Calu3 (cell line): ENCODE measurements around the gene NEK6. TPM values are rescaled to one million over a fixed set of nuclear protein-coding genes. Genes with fewer than 3 reads are reported as not detected.

Source experiments
- BruUV-seq: library from RNA; stranded (reverse); fragments of 400-500 nt; replicated peaks from 2 replicates; lab custom pipeline; 2021; lab: Mats Ljungman, UMichigan
- CTCF ChIA-PET: fragments of 300-600 bp; sonication (Branson Sonifier 250); formaldehyde crosslinking; loops from one replicate; lab custom pipeline; 2022; ENCODE audit warnings: antibody characterized with exemption; lab: Charles Lee
- DNase-seq: peaks from one replicate; pipeline ENCODE4 v3.0.0; 2022
- H3K27ac Mint-ChIP-seq: one replicate; pipeline ENCODE4 v1.8.0; 2022; ENCODE audit warnings: mixed read lengths; ENCODE audit not compliant: unreplicated experiment
- H3K27me3 Mint-ChIP-seq: one replicate; pipeline ENCODE4 v1.8.0; 2022; ENCODE audit warnings: mixed read lengths; ENCODE audit not compliant: unreplicated experiment
- H3K36me3 Mint-ChIP-seq: one replicate; pipeline ENCODE4 v1.8.0; 2022; ENCODE audit warnings: mild to moderate bottlenecking, moderate library complexity, mixed read lengths; ENCODE audit not compliant: insufficient read depth, unreplicated experiment
- H3K4me1 Mint-ChIP-seq: one replicate; pipeline ENCODE4 v1.8.0; 2022; ENCODE audit warnings: mild to moderate bottlenecking, low read depth, mixed read lengths; ENCODE audit not compliant: unreplicated experiment
- H3K4me3 Mint-ChIP-seq: one replicate; pipeline ENCODE4 v1.8.0; 2022; ENCODE audit warnings: mild to moderate bottlenecking, low read depth, moderate library complexity, mixed read lengths; ENCODE audit not compliant: unreplicated experiment
- H3K9me3 Mint-ChIP-seq: one replicate; pipeline ENCODE4 v1.8.0; 2022; ENCODE audit warnings: low read depth, mixed read lengths; ENCODE audit not compliant: unreplicated experiment
- CTCF ChIP-seq: fragments of 200-600 bp; IDR thresholded peaks from one replicate; pipeline ENCODE4 v1.8.0; 2022; ENCODE audit warnings: antibody characterized with exemption; ENCODE audit not compliant: unreplicated experiment
- intact Hi-C: fragments of 100-400 bp; cut with micrococcal nuclease; formaldehyde crosslinking; loops from one replicate; pipeline ENCODE4 v1.10.0; 2022; ENCODE audit not compliant: unreplicated experiment
- total RNA-seq: library from RNA; stranded (reverse); gene quantifications from 2 replicates; pipeline ENCODE4 v1.2.3, GENCODE V29; 2022

Gene NEK6
- total RNA-seq, 1 experiment from 2014 or later: 43.0 TPM

GRCh38 chr9:124214596-124215367, 43.0 kb upstream of the NEK6 start:
- H3K9me3 Mint-ChIP-seq: no peaks in the 10 kb centered on the region
- no peak for TF ChIP-seq CTCF
- BruUV-seq: no TSS peak
- CTCF ChIA-PET: no interaction called here
- H3K27me3 Mint-ChIP-seq: no peaks in the 10 kb centered on the region
- no peak overlapping the region for H3K27ac Mint-ChIP-seq
- no peaks in the 10 kb centered on the region for H3K36me3 Mint-ChIP-seq
- H3K4me1 Mint-ChIP-seq: peaks cover 9% of the 10 kb centered on the region
- no peak for DNase-seq
- intact Hi-C loops: no loop called here
- H3K4me3 Mint-ChIP-seq: no peak overlapping the region

GRCh38 chr9:124215368-124215910, 42.3 kb upstream of the NEK6 start:
- Mint-ChIP-seq H3K4me1 (peaks cover 13% of the 10 kb centered on the region), H3K9me3 (no peaks in the 10 kb centered on the region), H3K27ac (no peak overlapping the region), H3K36me3 (no peaks in the 10 kb centered on the region), H3K27me3 (no peaks in the 10 kb centered on the region), H3K4me3 (no peak overlapping the region)
- no TSS peak for BruUV-seq
- intact Hi-C loops: no loop called here
- no peak for DNase-seq
- no peak for TF ChIP-seq CTCF
- CTCF ChIA-PET: no interaction called here

GRCh38 chr9:124215956-124216355, 41.8 kb upstream of the NEK6 start:
- no peak for DNase-seq
- Mint-ChIP-seq H3K27ac (no peak overlapping the region), H3K4me3 (no peak overlapping the region), H3K27me3 (no peaks in the 10 kb centered on the region), H3K36me3 (no peaks in the 10 kb centered on the region), H3K9me3 (no peaks in the 10 kb centered on the region), H3K4me1 (peaks cover 18% of the 10 kb centered on the region)
- intact Hi-C loops: no loop called here
- no peak for TF ChIP-seq CTCF
- CTCF ChIA-PET: no interaction called here
- BruUV-seq: no TSS peak

GRCh38 chr9:124216474-124217176, 41.1 kb upstream of the NEK6 start:
- no peak overlapping the region for H3K4me3 Mint-ChIP-seq
- peaks cover 25% of the 10 kb centered on the region for H3K4me1 Mint-ChIP-seq
- H3K27me3 Mint-ChIP-seq: no peaks in the 10 kb centered on the region
- TF ChIP-seq CTCF: no peak
- intact Hi-C loops: no loop called here
- peaks cover 3% of the 10 kb centered on the region for H3K9me3 Mint-ChIP-seq
- no peaks in the 10 kb centered on the region for H3K36me3 Mint-ChIP-seq
- CTCF ChIA-PET: no interaction called here
- DNase-seq: no peak
- H3K27ac Mint-ChIP-seq: no peak overlapping the region
- BruUV-seq: no TSS peak
